GM23338 (cell line): ENCODE results near the gene IMPA2.

Experiments used
- CTCF ChIP-seq, 2 experiments: fragments of 200-600 bp in 1 of 2; sonication (generic) in 1 of 2; conservative IDR thresholded peaks; 2 replicates each; pipeline versions ENCODE4 v1.5.1 to v1.6.1; 2016 to 2017; ENCODE audit warnings: antibody characterized with exemption in 2 of 2, low read depth in 2 of 2, mild to moderate bottlenecking in 2 of 2, moderate library complexity in 1 of 2
- EZH2 ChIP-seq: fragments of 200-600 bp; sonication (generic); IDR thresholded peaks from one replicate; pipeline ENCODE4 v1.8.0; 2017; ENCODE audit warnings: antibody characterized with exemption, mild to moderate bottlenecking, low read depth; ENCODE audit not compliant: unreplicated experiment
- EZH2phosphoT487 ChIP-seq: fragments of 200-600 bp; sonication (generic); IDR thresholded peaks from one replicate; pipeline ENCODE4 v1.8.1; 2018; ENCODE audit warnings: antibody characterized with exemption; ENCODE audit not compliant: unreplicated experiment
- JUNB ChIP-seq: IDR thresholded peaks from one replicate; pipeline ENCODE4 v1.6.1; 2016; ENCODE audit warnings: antibody characterized with exemption; ENCODE audit not compliant: unreplicated experiment
- POLR2AphosphoS5 ChIP-seq: IDR thresholded peaks from 2 replicates; pipeline ENCODE4 v1.6.1; 2016; ENCODE audit warnings: antibody characterized with exemption, low read depth
- TF ChIP-seq, protein P1 (sequence below): IDR thresholded peaks from one replicate; pipeline ENCODE4 v1.6.1; 2018; ENCODE audit warnings: antibody characterized with exemption; ENCODE audit not compliant: unreplicated experiment

- TF ChIP-seq EZH2, result no peak
- no peak for TF ChIP-seq CTCF (conservative IDR thresholded peaks at IDR 0.05; ENCODE audit: low read depth in 2 of 2)
- TF ChIP-seq POLR2AphosphoS5, result no peak
- TF ChIP-seq, protein P1, sequence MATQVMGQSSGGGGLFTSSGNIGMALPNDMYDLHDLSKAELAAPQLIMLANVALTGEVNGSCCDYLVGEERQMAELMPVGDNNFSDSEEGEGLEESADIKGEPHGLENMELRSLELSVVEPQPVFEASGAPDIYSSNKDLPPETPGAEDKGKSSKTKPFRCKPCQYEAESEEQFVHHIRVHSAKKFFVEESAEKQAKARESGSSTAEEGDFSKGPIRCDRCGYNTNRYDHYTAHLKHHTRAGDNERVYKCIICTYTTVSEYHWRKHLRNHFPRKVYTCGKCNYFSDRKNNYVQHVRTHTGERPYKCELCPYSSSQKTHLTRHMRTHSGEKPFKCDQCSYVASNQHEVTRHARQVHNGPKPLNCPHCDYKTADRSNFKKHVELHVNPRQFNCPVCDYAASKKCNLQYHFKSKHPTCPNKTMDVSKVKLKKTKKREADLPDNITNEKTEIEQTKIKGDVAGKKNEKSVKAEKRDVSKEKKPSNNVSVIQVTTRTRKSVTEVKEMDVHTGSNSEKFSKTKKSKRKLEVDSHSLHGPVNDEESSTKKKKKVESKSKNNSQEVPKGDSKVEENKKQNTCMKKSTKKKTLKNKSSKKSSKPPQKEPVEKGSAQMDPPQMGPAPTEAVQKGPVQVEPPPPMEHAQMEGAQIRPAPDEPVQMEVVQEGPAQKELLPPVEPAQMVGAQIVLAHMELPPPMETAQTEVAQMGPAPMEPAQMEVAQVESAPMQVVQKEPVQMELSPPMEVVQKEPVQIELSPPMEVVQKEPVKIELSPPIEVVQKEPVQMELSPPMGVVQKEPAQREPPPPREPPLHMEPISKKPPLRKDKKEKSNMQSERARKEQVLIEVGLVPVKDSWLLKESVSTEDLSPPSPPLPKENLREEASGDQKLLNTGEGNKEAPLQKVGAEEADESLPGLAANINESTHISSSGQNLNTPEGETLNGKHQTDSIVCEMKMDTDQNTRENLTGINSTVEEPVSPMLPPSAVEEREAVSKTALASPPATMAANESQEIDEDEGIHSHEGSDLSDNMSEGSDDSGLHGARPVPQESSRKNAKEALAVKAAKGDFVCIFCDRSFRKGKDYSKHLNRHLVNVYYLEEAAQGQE, result no peak
- no peak for TF ChIP-seq JUNB
- TF ChIP-seq EZH2phosphoT487, result no peak
Measured at GRCh38 chr18:11953113-11953512, 28.2 kb upstream of the IMPA2 start.
